Ectodermal cell (in vitro differentiated cells): ENCODE data around the gene FRZB.
"Not testable (repeated sequence)": the region's sequence is repeated elsewhere in the genome, so short reads cannot be mapped to it uniquely, and the experiment has no call there.

Source experiments
- H3K27ac ChIP-seq: 2 replicates; pipeline ENCODE4 v1.7.0; 2013; ENCODE audit warnings: mild to moderate bottlenecking, low read depth, low read length; ENCODE audit not compliant: insufficient read depth, poor library complexity, severe bottlenecking
- H3K27me3 ChIP-seq: 2 replicates; pipeline ENCODE4 v1.7.0; 2013; ENCODE audit warnings: mild to moderate bottlenecking, low read length; ENCODE audit not compliant: insufficient read depth, control insufficient read depth, poor library complexity, severe bottlenecking
- H3K36me3 ChIP-seq: one replicate; pipeline ENCODE4 v1.7.0; 2013; ENCODE audit warnings: low read length; ENCODE audit not compliant: control insufficient read depth, insufficient read depth
- H3K4me1 ChIP-seq: one replicate; pipeline ENCODE4 v1.7.0; 2013; ENCODE audit warnings: low read length; ENCODE audit not compliant: control insufficient read depth, insufficient read depth
- H3K4me3 ChIP-seq: 2 replicates; pipeline ENCODE4 v1.7.0; 2013; ENCODE audit warnings: low read depth, low read length, control low read depth; ENCODE audit not compliant: insufficient read depth
- H3K9me3 ChIP-seq: 2 replicates; pipeline ENCODE4 v1.7.0; 2013; ENCODE audit warnings: mild to moderate bottlenecking, low read length, moderate library complexity; ENCODE audit not compliant: control insufficient read depth
- WGBS, 2 experiments: methylation state at CpG; one replicate each; pipeline ENCODE4 v1.1.7; 2013; ENCODE audit warnings: missing lambda C conversion rate in 2 of 2; 5-methylcytosine and 5-hydroxymethylcytosine counted together

Gene FRZB

GRCh38 chr2:182904844-182905243 is 38.4 kb upstream of the FRZB start:
- Histone ChIP-seq H3K9me3 (no peaks in the 10 kb centered on the region), H3K4me3 (no peak overlapping the region), H3K27me3 (no peaks in the 10 kb centered on the region), H3K4me1 (no peaks in the 10 kb centered on the region), H3K36me3 (peaks cover 3% of the 10 kb centered on the region), H3K27ac (no peak overlapping the region)
- WGBS, 2 experiments: 98 to 100% methylated on average over 1 of the region's 1 CpG

GRCh38 chr2:182903566-182903965 is 37.1 kb upstream of the FRZB start:
- no peak overlapping the region for H3K4me3 ChIP-seq
- H3K36me3 ChIP-seq: no peaks in the 10 kb centered on the region
- no peak overlapping the region for H3K27ac ChIP-seq
- WGBS, 2 experiments: 79 to 100% methylated on average over 1 to 2 of the region's 2 CpGs
- H3K9me3 ChIP-seq: no peaks in the 10 kb centered on the region
- H3K4me1 ChIP-seq: no peaks in the 10 kb centered on the region
- no peaks in the 10 kb centered on the region for H3K27me3 ChIP-seq

GRCh38 chr2:182901748-182902147 is 35.3 kb upstream of the FRZB start:
- Histone ChIP-seq H3K27me3 (no peaks in the 10 kb centered on the region), H3K9me3 (no peaks in the 10 kb centered on the region), H3K36me3 (no peaks in the 10 kb centered on the region), H3K4me3 (no peak overlapping the region), H3K27ac (no peak overlapping the region), H3K4me1 (no peaks in the 10 kb centered on the region)
- WGBS, 2 experiments: 90 to 94% methylated on average over 6 of the region's 6 CpGs

- H3K27ac ChIP-seq: no peak overlapping the region
- H3K36me3 ChIP-seq: no peaks in the 10 kb centered on the region
- H3K4me1 ChIP-seq: no peaks in the 10 kb centered on the region
- WGBS, 2 experiments: 84 to 94% methylated on average over 1 of the region's 1 CpG
- no peaks in the 10 kb centered on the region for H3K27me3 ChIP-seq
- H3K4me3 ChIP-seq: no peak overlapping the region
- no peaks in the 10 kb centered on the region for H3K9me3 ChIP-seq
Measured at GRCh38 chr2:182898718-182899117, 32.3 kb upstream of the FRZB start.

GRCh38 chr2:182897137-182897536 is 30.7 kb upstream of the FRZB start:
- 83 to 100% methylated on average over 1 of the region's 1 CpG for WGBS, 2 experiments
- no peaks in the 10 kb centered on the region for H3K4me1 ChIP-seq

GRCh38 chr2:182895798-182896197 is 29.4 kb upstream of the FRZB start:
- Histone ChIP-seq H3K9me3 (no peaks in the 10 kb centered on the region), H3K27me3 (no peaks in the 10 kb centered on the region), H3K36me3 (no peaks in the 10 kb centered on the region), H3K4me3 (no peak overlapping the region), H3K4me1 (no peaks in the 10 kb centered on the region), H3K27ac (no peak overlapping the region)
- 75 to 97% methylated on average over 4 to 6 of the region's 6 CpGs for WGBS, 2 experiments

More at GRCh38 chr2:182897137-182897536, 30.7 kb upstream of the FRZB start:
- no peaks in the 10 kb centered on the region for H3K27me3 ChIP-seq
- H3K36me3 ChIP-seq: no peaks in the 10 kb centered on the region
- H3K4me3 ChIP-seq: no peak overlapping the region
- H3K27ac ChIP-seq: no peak overlapping the region
- H3K9me3 ChIP-seq: no peaks in the 10 kb centered on the region

GRCh38 chr2:182895169-182895568 is 28.7 kb upstream of the FRZB start:
- WGBS, 2 experiments: 94 to 96% methylated on average over 4 of the region's 4 CpGs
- Histone ChIP-seq H3K27ac (no peak overlapping the region), H3K4me1 (no peaks in the 10 kb centered on the region), H3K9me3 (no peaks in the 10 kb centered on the region), H3K36me3 (no peaks in the 10 kb centered on the region), H3K27me3 (no peaks in the 10 kb centered on the region), H3K4me3 (no peak overlapping the region)

GRCh38 chr2:182894174-182894573 is 27.7 kb upstream of the FRZB start:
- Histone ChIP-seq H3K36me3 (no peaks in the 10 kb centered on the region), H3K27ac (no peak overlapping the region), H3K4me1 (no peaks in the 10 kb centered on the region), H3K9me3 (no peaks in the 10 kb centered on the region), H3K27me3 (no peaks in the 10 kb centered on the region), H3K4me3 (no peak overlapping the region)
- WGBS, 2 experiments: 98% methylated on average over 9 of the region's 9 CpGs

- no peak overlapping the region for H3K4me3 ChIP-seq
- H3K36me3 ChIP-seq: no peaks in the 10 kb centered on the region
- H3K27me3 ChIP-seq: no peaks in the 10 kb centered on the region
- H3K9me3 ChIP-seq: no peaks in the 10 kb centered on the region
- no peak overlapping the region for H3K27ac ChIP-seq
- 91% methylated on average over 11 of the region's 11 CpGs for WGBS, 2 experiments
- H3K4me1 ChIP-seq: no peaks in the 10 kb centered on the region
Measured at GRCh38 chr2:182893666-182894065, 27.2 kb upstream of the FRZB start.

GRCh38 chr2:182893035-182893434 is 26.6 kb upstream of the FRZB start:
- 86 to 94% methylated on average over 7 of the region's 7 CpGs for WGBS, 2 experiments
- not testable (repeated sequence) for H3K27ac ChIP-seq, H3K27me3 ChIP-seq, H3K36me3 ChIP-seq, H3K9me3 ChIP-seq, H3K4me3 ChIP-seq, H3K4me1 ChIP-seq

- WGBS, 2 experiments: 89 to 96% methylated on average over 2 to 3 of the region's 4 CpGs
- Histone ChIP-seq H3K27ac (no peak overlapping the region), H3K36me3 (no peaks in the 10 kb centered on the region), H3K4me1 (no peaks in the 10 kb centered on the region), H3K4me3 (no peak overlapping the region), H3K9me3 (no peaks in the 10 kb centered on the region), H3K27me3 (no peaks in the 10 kb centered on the region)
Measured at GRCh38 chr2:182891611-182892010, 25.2 kb upstream of the FRZB start.
